Fibroblast of skin of left biceps (primary cell): ENCODE results near the gene KRTAP16-1.

Experiments
- DNase-seq, 2 experiments: peaks; one replicate each; pipeline ENCODE4 v3.0.0-alpha.2; 2013; ENCODE audit warnings: low read depth in 2 of 2

KRTAP16-1 gene

GRCh38 chr17:41329279-41329948 lies 20.3 kb upstream of the KRTAP16-1 start:
- DNase-seq: peak; percentile 10

GRCh38 chr17:41328207-41328606 lies 19.1 kb upstream of the KRTAP16-1 start:
- no peak for DNase-seq

- no peak for DNase-seq
Measured at GRCh38 chr17:41327411-41328120, 18.5 kb upstream of the KRTAP16-1 start.

DNA sequence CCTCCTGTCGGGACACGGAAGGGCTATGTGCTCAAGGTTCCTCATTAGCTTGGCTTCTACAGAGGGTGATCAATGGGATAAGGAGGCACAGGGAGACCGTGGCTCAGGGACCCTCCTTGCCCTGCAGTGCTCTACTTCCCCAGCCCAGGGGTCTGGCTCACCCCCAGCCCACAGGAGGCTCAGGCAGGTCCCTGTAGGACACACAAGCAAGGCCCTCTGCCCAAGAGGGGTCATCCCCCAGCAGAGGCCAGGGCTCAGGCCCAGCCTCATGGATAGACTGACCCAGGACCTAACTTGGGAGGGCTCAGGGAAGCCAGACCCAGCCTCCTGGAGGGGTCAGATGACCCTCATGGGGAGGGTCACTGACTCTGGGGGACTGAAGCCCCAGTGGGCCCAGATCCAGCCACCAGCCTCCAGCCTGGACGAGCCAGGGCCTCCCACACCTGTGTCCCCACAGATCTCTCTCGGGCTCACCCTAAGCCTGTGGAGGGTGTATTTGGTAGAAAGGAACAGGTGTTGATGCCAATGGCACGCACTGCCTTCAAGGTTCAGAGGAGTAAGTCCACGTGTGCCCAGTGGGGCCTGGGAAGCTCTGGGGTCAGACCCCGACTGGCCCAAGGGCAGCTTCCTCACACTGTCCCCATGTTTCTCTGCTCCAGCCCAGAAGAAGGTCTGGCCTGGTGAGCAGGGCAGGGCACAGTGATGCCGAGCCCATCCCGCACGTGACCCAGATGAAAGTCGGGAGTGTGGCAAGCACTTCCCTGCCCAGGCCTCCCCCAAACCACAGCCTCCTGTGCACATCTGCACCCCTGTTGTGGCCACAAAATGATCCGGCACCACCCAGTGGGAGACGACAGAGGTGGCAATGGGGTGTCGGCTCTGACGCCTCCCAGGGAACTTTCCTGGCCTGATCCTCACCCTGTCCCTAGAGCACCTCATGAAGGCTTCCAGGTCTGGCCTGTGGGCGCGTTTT lies 17.4 kb upstream of the KRTAP16-1 start:
- no peak for DNase-seq

GRCh38 chr17:41325611-41326010 lies 16.5 kb upstream of the KRTAP16-1 start:
- no peak for DNase-seq

DNA sequence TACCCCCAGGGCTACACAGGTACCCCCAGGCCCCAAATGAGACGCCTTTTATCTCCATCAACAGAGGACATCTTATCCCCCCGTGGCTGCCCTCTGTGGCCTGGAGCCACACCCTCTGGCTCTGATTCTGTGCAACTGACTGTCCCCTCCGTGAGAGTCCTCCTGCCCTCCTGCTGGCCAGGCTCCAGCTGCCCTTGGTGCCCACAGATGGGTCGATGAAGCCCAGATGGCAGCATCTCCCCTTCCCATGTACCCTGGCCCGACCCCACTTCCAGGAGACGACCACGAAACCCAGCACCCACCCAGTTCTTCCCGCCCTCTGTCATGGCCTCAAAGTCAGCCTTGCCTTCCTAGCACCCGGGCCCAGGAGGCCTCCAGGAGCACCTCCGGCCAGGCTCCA lies 16.0 kb upstream of the KRTAP16-1 start:
- no peak for DNase-seq

DNA sequence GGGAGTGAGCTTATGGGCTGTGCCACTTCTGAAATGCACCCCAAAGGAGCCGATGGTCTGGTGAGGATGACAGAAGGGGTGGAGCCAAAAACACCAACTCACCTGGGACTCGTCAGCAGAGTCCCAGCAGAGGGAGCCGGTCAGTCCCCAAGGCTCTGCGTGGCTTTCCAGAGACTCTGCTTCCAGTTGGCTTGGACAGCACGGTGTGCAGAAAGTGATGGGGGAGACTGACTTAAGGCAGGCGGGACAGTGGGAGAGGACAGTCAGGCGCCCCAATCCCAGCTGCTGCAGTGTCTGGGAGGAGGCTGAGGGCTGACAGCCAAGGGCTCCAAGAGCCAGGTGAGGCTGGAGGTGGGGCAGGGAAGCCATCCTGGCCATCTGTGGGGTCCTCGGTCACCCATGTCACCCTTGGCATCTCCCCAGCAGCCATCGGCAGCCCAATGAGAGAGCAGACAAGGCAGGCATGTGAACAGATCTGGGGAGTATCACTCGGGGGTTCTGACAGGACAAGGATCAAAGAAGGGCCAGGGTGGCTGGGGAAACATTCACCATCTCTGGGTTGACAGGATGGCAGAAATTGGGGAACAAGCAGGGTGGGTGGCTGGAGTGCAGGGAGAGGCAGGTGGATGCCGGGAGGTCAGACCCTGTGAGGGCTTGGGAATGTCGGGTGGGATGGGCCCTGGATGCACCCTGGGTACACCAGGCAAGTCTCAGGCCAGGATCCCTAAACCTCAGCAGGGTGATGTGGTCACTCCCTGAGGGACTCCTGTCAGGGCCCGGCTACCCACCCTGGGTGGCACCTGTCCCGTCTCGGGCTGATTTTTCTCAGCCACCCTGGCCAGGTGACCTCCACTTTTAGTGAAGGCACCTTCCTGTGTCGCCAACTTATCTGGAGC lies 15.3 kb upstream of the KRTAP16-1 start:
- no peak for DNase-seq

DNA sequence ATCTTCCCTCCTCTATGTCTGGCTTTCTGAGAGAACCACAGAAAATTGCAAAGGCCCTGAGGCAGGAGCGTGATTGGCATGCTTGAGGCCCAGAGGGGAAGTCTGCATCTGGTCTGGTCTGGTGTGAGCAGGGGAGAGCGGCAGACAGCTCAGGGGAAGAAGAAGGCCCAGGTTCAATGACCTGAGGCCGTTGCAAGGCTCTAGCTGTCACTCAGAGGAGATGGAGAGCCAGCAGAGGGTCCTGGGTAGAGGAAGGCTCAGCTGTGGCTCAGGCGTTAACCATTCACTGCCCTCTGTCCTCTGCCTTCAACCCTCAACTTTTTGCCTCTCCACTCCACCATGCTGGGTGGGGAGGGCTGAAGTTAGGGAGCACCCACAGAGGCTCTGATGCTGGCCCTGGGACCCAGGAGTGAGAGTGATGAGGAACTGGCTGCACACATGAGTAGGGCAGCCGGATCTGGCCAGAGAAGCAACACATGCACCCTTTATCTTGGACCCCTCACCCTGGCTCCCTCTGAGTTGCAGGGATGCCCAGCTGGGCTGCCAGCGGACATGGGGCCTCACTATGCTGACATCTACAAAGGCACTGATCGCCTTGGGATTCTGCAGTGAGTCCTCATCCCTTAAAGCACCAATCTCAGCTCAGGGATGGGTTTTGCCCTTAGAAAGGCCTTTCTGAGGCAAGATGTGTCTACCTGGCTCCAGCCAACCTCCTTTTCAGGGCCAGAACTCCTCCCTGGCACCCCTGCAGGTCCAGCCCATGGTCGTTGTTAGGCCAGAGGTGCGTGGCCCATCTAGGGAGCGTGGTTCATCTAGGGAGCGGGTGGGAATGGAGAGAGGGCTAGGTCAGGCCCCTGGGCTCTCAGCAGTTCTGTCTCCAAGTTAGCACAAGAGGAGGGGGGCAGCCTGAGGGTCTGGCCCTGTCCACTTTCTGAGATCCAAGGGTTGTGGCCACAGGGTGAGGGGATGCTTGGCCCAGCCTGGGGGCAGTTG lies 14.1 kb upstream of the KRTAP16-1 start:
- DNase-seq: no peak

- peak; percentile 32 to 42 for DNase-seq
Measured at GRCh38 chr17:41322094-41322902, 13.2 kb upstream of the KRTAP16-1 start.

DNA sequence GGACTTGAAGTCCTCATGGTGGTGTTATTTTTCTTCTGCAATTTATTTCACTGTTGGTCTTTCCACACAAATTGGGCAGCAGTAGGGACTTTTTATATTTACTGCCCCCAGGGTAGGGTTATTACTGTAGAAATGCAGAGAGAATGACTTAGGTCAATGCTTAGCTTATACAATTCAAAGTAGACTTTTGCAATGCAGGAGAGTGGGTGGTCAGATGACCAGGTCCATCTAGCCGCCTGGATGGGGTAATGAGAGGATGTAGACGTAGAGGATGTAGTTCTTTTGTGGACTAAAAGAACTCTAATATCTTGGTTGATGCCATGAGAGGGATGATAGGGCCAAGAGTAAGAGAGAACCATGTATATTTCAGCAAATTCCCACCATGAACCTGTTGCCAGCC lies 9.1 kb upstream of the KRTAP16-1 start:
- DNase-seq: no peak

DNA sequence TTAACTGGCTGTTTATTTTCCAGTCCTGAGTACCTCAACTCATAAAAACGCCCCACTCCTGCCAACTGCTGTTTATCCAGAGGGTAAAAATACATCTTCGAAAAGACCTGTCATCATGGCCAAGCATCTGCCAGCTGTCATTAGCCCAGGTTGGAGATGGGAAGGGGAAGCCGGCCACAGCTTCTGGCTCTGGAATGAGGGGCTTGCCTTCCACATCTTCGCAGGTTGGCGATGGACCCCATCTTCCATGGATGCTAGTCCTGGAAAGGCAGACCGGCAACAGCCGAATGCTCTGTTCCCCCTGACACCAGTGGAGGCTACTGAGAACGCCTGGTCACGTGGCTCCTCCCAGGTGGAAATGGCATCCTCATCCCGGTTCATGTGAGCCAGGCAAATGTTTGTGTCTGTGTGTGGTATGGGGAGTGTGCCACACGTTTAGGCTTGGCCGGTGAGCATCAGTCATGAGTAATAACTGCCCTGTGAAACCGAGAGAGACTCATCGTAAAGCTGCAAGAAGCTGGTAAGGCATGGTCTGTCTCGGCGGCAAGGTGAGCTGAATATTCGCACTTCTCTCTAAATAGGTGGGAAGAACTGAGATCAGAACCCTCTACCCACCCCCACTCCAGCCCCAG lies 6.8 kb upstream of the KRTAP16-1 start:
- DNase-seq: no peak

DNA sequence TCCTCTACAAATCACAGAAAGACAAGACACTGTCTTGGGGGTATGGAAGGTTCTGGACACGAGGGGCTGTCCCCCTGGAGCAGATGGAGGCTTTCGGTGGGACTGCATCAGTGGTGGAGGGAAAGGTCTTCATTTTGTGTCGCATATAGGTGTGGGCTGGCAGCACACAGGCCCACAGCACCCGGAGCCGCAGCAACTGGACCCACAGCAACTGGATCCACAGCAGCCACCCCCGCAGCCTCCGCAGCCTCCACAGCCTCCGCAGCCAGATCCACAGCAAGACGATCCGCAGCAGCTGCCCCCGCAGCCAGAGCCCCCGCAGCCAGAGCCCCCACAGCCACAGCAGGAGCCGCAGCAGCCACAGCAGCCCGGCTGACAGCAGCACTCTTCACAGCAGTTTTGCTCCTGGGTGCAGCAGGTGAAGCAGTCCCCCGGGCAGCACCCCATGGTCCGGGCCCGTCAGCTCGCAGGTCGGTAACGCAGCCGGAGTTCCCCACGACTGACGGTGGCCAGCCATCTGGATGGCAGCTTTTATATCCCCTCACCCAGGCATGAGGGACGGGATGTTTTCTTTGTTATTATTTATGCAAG lies 6.2 kb upstream of the KRTAP16-1 start, which contains the start of gene KRTAP17-1:
TSS of gene KRTAP17-1 (minus strand) at position 507 of the 591 bp plus-strand sequence. CDS start at position 447, 60 bp downstream.
- DNase-seq: no peak

DNA sequence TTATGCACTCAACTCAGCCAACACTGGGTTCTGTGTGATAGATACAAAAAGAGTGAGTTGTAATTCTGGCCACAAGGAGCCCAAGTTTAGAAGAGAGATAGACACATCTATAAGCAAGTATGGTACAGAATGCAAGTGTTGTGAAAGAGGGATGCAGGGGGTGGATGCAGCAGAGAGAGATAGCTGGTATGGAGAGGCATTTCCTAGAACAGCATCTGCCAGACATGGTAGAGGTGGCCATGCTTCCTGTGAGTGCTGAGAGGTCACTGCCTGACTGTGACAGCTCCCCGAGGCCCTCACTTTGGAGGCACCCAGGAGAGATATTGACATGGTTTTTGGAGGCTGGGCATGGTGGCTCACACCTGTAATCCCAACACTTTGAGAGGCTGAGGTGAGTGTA lies 2.0 kb upstream of the KRTAP16-1 start:
- no peak for DNase-seq

GRCh38 chr17:41308251-41308917 lies 725 bp downstream of the KRTAP16-1 start:
- no peak for DNase-seq

DNA sequence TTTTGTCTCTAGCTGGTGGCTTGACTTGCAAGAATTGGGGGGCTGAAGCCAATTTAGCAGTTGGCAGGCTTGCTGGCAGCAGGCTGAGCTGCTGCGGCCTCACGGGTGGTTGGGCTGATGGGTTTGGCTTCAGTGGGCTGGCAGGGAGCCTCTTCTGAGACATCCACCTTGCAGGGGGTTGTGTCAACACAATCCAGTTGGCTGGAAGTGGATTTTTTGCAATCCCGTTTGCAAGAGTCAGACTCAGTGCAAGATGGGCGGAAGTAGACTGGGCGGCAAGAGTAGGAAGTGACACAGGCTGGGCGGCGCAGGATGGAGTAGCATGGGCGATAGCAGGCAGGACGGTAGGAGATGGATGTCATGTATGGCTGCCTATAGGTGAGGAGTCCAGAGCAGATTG lies 1.5 kb downstream of the KRTAP16-1 start:
- no peak for DNase-seq

- DNase-seq: no peak
Measured at GRCh38 chr17:41304091-41304490, 5.0 kb downstream of the KRTAP16-1 start.

- DNase-seq: no peak
Measured at GRCh38 chr17:41302981-41303380, 6.1 kb downstream of the KRTAP16-1 start.
